Measurements from ENCODE around the gene IPO13. TPM values are rescaled to one million over a fixed set of nuclear protein-coding genes. Genes with fewer than 3 reads are reported as not detected.

Gene IPO13
- polyA plus RNA-seq, 3 donors: 10.1 to 20.4 (median 10.6) TPM

DNA sequence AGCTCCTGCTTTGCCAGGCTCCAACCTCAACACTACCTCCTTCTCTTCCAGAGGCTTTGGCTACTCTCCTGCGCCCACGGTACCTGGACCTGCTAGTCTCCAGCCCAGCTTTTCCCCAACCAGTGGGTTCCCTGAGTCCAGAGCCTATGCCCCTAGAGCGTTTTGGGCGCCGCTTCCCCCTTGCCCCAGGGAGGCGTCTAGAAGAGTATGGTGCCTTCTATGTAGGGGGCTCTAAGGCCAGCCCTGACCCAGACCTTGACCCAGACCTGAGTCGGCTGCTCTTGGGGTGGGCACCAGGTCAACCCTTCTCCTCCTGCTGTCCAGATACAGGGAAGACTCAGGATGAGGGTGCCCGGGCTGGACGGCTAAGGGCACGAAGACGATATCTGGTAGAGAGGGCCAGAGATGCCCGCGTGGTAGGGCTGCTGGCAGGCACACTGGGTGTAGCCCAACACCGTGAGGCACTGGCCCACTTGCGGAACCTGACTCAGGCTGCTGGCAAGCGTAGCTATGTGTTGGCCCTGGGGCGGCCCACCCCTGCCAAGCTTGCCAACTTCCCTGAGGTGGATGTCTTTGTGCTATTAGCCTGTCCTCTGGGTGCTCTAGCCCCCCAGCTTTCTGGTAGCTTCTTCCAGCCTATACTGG is 24.7 kb downstream of the IPO13 start:
- TF ChIP-seq, protein P1, sequence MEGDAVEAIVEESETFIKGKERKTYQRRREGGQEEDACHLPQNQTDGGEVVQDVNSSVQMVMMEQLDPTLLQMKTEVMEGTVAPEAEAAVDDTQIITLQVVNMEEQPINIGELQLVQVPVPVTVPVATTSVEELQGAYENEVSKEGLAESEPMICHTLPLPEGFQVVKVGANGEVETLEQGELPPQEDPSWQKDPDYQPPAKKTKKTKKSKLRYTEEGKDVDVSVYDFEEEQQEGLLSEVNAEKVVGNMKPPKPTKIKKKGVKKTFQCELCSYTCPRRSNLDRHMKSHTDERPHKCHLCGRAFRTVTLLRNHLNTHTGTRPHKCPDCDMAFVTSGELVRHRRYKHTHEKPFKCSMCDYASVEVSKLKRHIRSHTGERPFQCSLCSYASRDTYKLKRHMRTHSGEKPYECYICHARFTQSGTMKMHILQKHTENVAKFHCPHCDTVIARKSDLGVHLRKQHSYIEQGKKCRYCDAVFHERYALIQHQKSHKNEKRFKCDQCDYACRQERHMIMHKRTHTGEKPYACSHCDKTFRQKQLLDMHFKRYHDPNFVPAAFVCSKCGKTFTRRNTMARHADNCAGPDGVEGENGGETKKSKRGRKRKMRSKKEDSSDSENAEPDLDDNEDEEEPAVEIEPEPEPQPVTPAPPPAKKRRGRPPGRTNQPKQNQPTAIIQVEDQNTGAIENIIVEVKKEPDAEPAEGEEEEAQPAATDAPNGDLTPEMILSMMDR (IDR thresholded peaks at IDR 0.05): no peak
- H3K36me3 ChIP-seq (replicated peaks in 1 of 2; ENCODE audit: control insufficient read depth in 1 of 2, insufficient read depth in 2 of 2, low read length in 2 of 2): peaks cover 12 to 30% of the 10 kb centered on the region in 2 donors
- H3K9me3 ChIP-seq (replicated peaks in 1 of 2; ENCODE audit: control insufficient read depth in 1 of 2, insufficient read depth in 1 of 2, low read length in 2 of 2): no peaks in the 10 kb centered on the region
- H3K4me3 Mint-ChIP-seq: no peak overlapping the region
- no peaks in the 10 kb centered on the region for H3K27me3 ChIP-seq (ENCODE audit: control insufficient read depth in 2 of 2, insufficient read depth in 2 of 2, low read length in 2 of 2)
- peaks cover 26 to 36% of the 10 kb centered on the region in 2 donors for H3K4me1 ChIP-seq (ENCODE audit: control insufficient read depth in 1 of 2, insufficient read depth in 2 of 2, low read length in 2 of 2)
- DNase-seq: no peak
- H3K4me3 ChIP-seq (replicated peaks in 1 of 3; ENCODE audit: low read depth in 2 of 3, low read length in 3 of 3): no peak overlapping the region
- H3K27me3 Mint-ChIP-seq (ENCODE audit: low read depth in 3 of 3): peaks cover 0 to 3% (median 1%) of the 10 kb centered on the region in 3 donors
- H3K27ac Mint-ChIP-seq: peak overlapping the region in 1 of 7 donors; percentile 41
- H3K36me3 Mint-ChIP-seq: peaks cover 27 to 36% of the 10 kb centered on the region in 2 donors
- H3K9me3 Mint-ChIP-seq: no peaks in the 10 kb centered on the region
- peaks cover 16% of the 10 kb centered on the region for H4K20me1 ChIP-seq (ENCODE audit: insufficient read depth, low read length)
- peaks cover 32% of the 10 kb centered on the region for H3K4me1 Mint-ChIP-seq
- intact Hi-C loops (cut with micrococcal nuclease): loop anchor here in 1 of 2 donors (10.0 kb wide), 2 partner anchors 317 to 383 kb away; partner anchors contain the start of genes ERI3 and KDM4A
- no peak overlapping the region for H3K4me2 ChIP-seq (replicated peaks; ENCODE audit: extremely low read depth, low read length, poor library complexity, severe bottlenecking)
- WGBS (ENCODE audit: insufficient coverage): 100% methylated on average over 13 of the region's 17 CpGs
- no peak overlapping the region for H3K9ac ChIP-seq (ENCODE audit: insufficient read depth, low read length, poor library complexity, severe bottlenecking)
- H2AFZ ChIP-seq (ENCODE audit: insufficient read depth, low read depth, low read length, poor library complexity, severe bottlenecking): no peak overlapping the region
- H3K79me2 ChIP-seq (ENCODE audit: insufficient read depth, low read length): peaks cover 30% of the 10 kb centered on the region
- H3K27ac ChIP-seq (ENCODE audit: low read depth in 1 of 2, low read length in 2 of 2): no peak overlapping the region

DNA sequence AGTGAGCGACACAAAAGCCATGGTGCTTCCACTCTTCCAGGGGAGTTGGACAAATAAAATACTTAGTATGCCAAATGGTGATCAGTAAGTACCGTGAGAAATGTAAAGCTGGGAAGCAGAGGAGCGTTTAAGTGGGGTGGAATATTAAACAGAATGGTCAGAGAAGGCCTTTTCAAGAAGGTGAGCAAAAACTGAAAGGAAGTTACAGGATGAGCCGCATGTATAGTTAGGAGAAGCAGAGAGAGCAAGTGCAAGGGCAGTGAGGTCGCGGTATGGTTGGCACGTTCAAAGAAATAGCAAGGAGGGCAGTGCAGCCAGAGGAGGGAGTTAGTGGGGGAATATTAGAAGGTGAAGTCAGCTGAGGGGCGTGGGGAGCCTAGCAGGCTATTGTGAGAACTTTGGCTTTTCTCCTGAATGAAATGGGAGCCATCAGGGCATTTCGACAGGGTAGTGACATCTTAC is 27.3 kb downstream of the IPO13 start:
- Histone ChIP-seq H3K79me2 (ENCODE audit: insufficient read depth, low read length) (peaks cover 48% of the 10 kb centered on the region), H3K9me3 (replicated peaks in 1 of 2; ENCODE audit: control insufficient read depth in 1 of 2, insufficient read depth in 1 of 2, low read length in 2 of 2) (no peaks in the 10 kb centered on the region), H2AFZ (ENCODE audit: insufficient read depth, low read depth, low read length, poor library complexity, severe bottlenecking) (peak overlapping the region; percentile 99), H3K9ac (ENCODE audit: insufficient read depth, low read length, poor library complexity, severe bottlenecking) (peak overlapping the region; percentile 100), H3K4me3 (replicated peaks in 1 of 3; ENCODE audit: low read depth in 2 of 3, low read length in 3 of 3) (peak overlapping the region; percentile 86 to 98 (median 97)), H3K27me3 (ENCODE audit: control insufficient read depth in 2 of 2, insufficient read depth in 2 of 2, low read length in 2 of 2) (no peaks in the 10 kb centered on the region), H4K20me1 (ENCODE audit: insufficient read depth, low read length) (peaks cover 41% of the 10 kb centered on the region), H3K4me1 (ENCODE audit: control insufficient read depth in 1 of 2, insufficient read depth in 2 of 2, low read length in 2 of 2) (peaks cover 48 to 61% of the 10 kb centered on the region in 2 donors), H3K36me3 (replicated peaks in 1 of 2; ENCODE audit: control insufficient read depth in 1 of 2, insufficient read depth in 2 of 2, low read length in 2 of 2) (peaks cover 25 to 37% of the 10 kb centered on the region in 2 donors), H3K27ac (ENCODE audit: low read depth in 1 of 2, low read length in 2 of 2) (peak overlapping the region; percentile 24 to 99), H3K4me2 (replicated peaks; ENCODE audit: extremely low read depth, low read length, poor library complexity, severe bottlenecking) (peak overlapping the region; percentile 79)
- Mint-ChIP-seq H3K27ac (peak overlapping the region; percentile 95 to 97 (median 96)), H3K9me3 (peaks cover 0 to 1% (median 0%) of the 10 kb centered on the region in 7 donors), H3K36me3 (peaks cover 35 to 42% of the 10 kb centered on the region in 2 donors), H3K4me3 (peak overlapping the region; percentile 98 to 99), H3K4me1 (peaks cover 56% of the 10 kb centered on the region), H3K27me3 (ENCODE audit: low read depth in 3 of 3) (peaks cover 2 to 8% (median 2%) of the 10 kb centered on the region in 3 donors)
- TF ChIP-seq, protein P1 (IDR thresholded peaks at IDR 0.05): no peak
- intact Hi-C loops (cut with micrococcal nuclease): loop anchor here (1.0 to 10.0 kb wide), 4 partner anchors 27 to 381 kb away; partner anchors contain the start of genes IPO13 (in 2 of the 2), ERI3 (in 1 of the 2) and KDM4A (in 1 of the 2)
- WGBS (ENCODE audit: insufficient coverage): 36% methylated on average over 9 of the region's 9 CpGs
- no peak for DNase-seq

Data from CD14-positive monocyte (primary cell).